Lung microvascular endothelial cell (primary cell): ENCODE measurements around the gene FAM83E. TPM values are rescaled to one million over a fixed set of nuclear protein-coding genes. Genes with fewer than 3 reads are reported as not detected.

ENCODE experiments used
- DNase-seq, 2 donors: peaks; one replicate each; pipeline versions ENCODE4 v3.0.0 to v3.0.0-alpha.2; 2010; ENCODE audit warnings: low read depth in 2 of 2
- total RNA-seq: library from RNA; depleted of rRNA; stranded (reverse); fragments of >200 nt; gene quantifications from 2 replicates; pipeline ENCODE4 v1.2.1, GENCODE V29; 2014

The FAM83E gene
- total RNA-seq, 1 donor from 2014 or later = 0.40 TPM

- DNase-seq = no peak
Observed at GRCh38 chr19:48613024-48613851, 1.6 kb downstream of the FAM83E start.

GRCh38 chr19:48611872-48612271 is 3.0 kb downstream of the FAM83E start:
- no peak for DNase-seq

GRCh38 chr19:48609571-48610108 is 5.2 kb downstream of the FAM83E start:
- no peak for DNase-seq

GRCh38 chr19:48608798-48609263 is 6.0 kb downstream of the FAM83E start:
- DNase-seq = peak; percentile 41 to 53

- no peak for DNase-seq
Observed at GRCh38 chr19:48607359-48607755, 7.5 kb downstream of the FAM83E start.

GRCh38 chr19:48606463-48607358 is 8.2 kb downstream of the FAM83E start, which contains the start of gene SPACA4:
Gene SPACA4 (plus strand): TSS chr19:48606742. CDS start chr19:48606979, 237 bp downstream.
- DNase-seq = no peak

- no peak for DNase-seq
Observed at GRCh38 chr19:48603850-48604249, 11.0 kb downstream of the FAM83E start.

- no peak for DNase-seq
Observed at GRCh38 chr19:48603449-48603848, 11.4 kb downstream of the FAM83E start.

GRCh38 chr19:48603001-48603400 is 11.9 kb downstream of the FAM83E start:
- no peak for DNase-seq

GRCh38 chr19:48600679-48601417 is 14.0 kb downstream of the FAM83E start:
- no peak for DNase-seq

GRCh38 chr19:48598996-48599700 is 15.7 kb downstream of the FAM83E start:
- no peak for DNase-seq

GRCh38 chr19:48596679-48597465 is 18.0 kb downstream of the FAM83E start:
- peak; percentile 35 to 43 for DNase-seq

- no peak for DNase-seq
Observed at GRCh38 chr19:48596237-48596636, 18.6 kb downstream of the FAM83E start.

- DNase-seq = no peak
Observed at GRCh38 chr19:48595833-48596232, 19.0 kb downstream of the FAM83E start.

- no peak for DNase-seq
Observed at GRCh38 chr19:48595171-48595570, 19.7 kb downstream of the FAM83E start.

- DNase-seq = peak in 1 of 2 donors; percentile 16
Observed at GRCh38 chr19:48591021-48591420, 23.9 kb downstream of the FAM83E start.

- peak; percentile 82 to 90 for DNase-seq
Observed at GRCh38 chr19:48588670-48589401, 26.0 kb downstream of the FAM83E start.

GRCh38 chr19:48587387-48587786 is 27.5 kb downstream of the FAM83E start:
- DNase-seq = no peak

- no peak for DNase-seq
Observed at GRCh38 chr19:48582168-48582567, 32.7 kb downstream of the FAM83E start.
